H9 (cell line): Measurements from ENCODE around the gene METTL25B. TPM values are rescaled to one million over a fixed set of nuclear protein-coding genes. Genes with fewer than 3 reads are reported as not detected.

ENCODE experiments used
- DNase-seq: peaks from one replicate; pipeline ENCODE4 v3.0.0-alpha.2; 2017
- H2AFZ ChIP-seq: one replicate; pipeline ENCODE4 v1.6.1; 2013; ENCODE audit warnings: mild to moderate bottlenecking, low read length, control low read depth, moderate library complexity
- H2AK5ac ChIP-seq: 2 replicates; pipeline ENCODE4 v1.6.1; 2013; ENCODE audit warnings: low read length, control low read depth, mixed read lengths; ENCODE audit not compliant: insufficient read length
- H2BK120ac ChIP-seq: one replicate; pipeline ENCODE4 v1.6.1; 2013; ENCODE audit warnings: low read depth, mild to moderate bottlenecking, low read length, control low read depth, inconsistent platforms; ENCODE audit not compliant: poor library complexity, severe bottlenecking
- H2BK12ac ChIP-seq: 2 replicates; pipeline ENCODE4 v1.6.1; 2013; ENCODE audit warnings: low read length, control low read depth, mixed read lengths, low read depth; ENCODE audit not compliant: insufficient read length
- H2BK15ac ChIP-seq: 2 replicates; pipeline ENCODE4 v1.6.1; 2013; ENCODE audit warnings: low read depth, low read length, control low read depth
- H2BK20ac ChIP-seq: one replicate; pipeline ENCODE4 v1.6.1; 2013; ENCODE audit warnings: low read depth, mild to moderate bottlenecking, low read length, control low read depth, inconsistent platforms; ENCODE audit not compliant: poor library complexity, severe bottlenecking
- H2BK5ac ChIP-seq: 2 replicates; pipeline ENCODE4 v1.6.1; 2013; ENCODE audit warnings: low read length, control low read depth, mixed read lengths; ENCODE audit not compliant: insufficient read length
- H3K14ac ChIP-seq: 2 replicates; pipeline ENCODE4 v1.6.1; 2013; ENCODE audit warnings: low read length, control low read depth; ENCODE audit not compliant: insufficient read depth
- H3K18ac ChIP-seq: 2 replicates; pipeline ENCODE4 v1.6.1; 2013; ENCODE audit warnings: low read depth, mild to moderate bottlenecking, mixed read lengths, low read length, control low read depth; ENCODE audit not compliant: insufficient read length
- H3K23ac ChIP-seq: 2 replicates; pipeline ENCODE4 v1.6.1; 2013; ENCODE audit warnings: low read length, control low read depth, mixed read lengths, low read depth; ENCODE audit not compliant: insufficient read length
- H3K23me2 ChIP-seq: 2 replicates; pipeline ENCODE4 v1.6.1; 2013; ENCODE audit warnings: low read depth, mild to moderate bottlenecking, mixed read lengths, low read length, control low read depth; ENCODE audit not compliant: insufficient read length, poor library complexity, severe bottlenecking
- H3K27ac ChIP-seq: 2 replicates; pipeline ENCODE4 v1.5.1; 2013; ENCODE audit warnings: low read length, control low read depth, mixed read lengths, low read depth; ENCODE audit not compliant: insufficient read length
- H3K27me3 ChIP-seq: 2 replicates; pipeline ENCODE4 v1.6.1; 2013; ENCODE audit warnings: low read length, control low read depth, inconsistent platforms; ENCODE audit not compliant: insufficient read depth
- H3K4ac ChIP-seq: 2 replicates; pipeline ENCODE4 v1.6.1; 2013; ENCODE audit warnings: low read depth, mild to moderate bottlenecking, control low read depth, inconsistent platforms, low read length, moderate library complexity
- H3K4me1 ChIP-seq: 2 replicates; pipeline ENCODE4 v1.6.1; 2013; ENCODE audit warnings: low read length, control low read depth, inconsistent platforms; ENCODE audit not compliant: insufficient read depth
- H3K4me2 ChIP-seq: 2 replicates; pipeline ENCODE4 v1.6.1; 2013; ENCODE audit warnings: low read length, control low read depth, mixed read lengths; ENCODE audit not compliant: insufficient read length, insufficient read depth
- H3K56ac ChIP-seq: 2 replicates; pipeline ENCODE4 v1.6.1; 2013; ENCODE audit warnings: low read depth, mild to moderate bottlenecking, mixed read lengths, low read length, control low read depth; ENCODE audit not compliant: insufficient read length
- H3K79me1 ChIP-seq: 2 replicates; pipeline ENCODE4 v1.6.1; 2013; ENCODE audit warnings: low read depth, mild to moderate bottlenecking, moderate library complexity, low read length, control low read depth, inconsistent platforms; ENCODE audit not compliant: insufficient read depth, poor library complexity, severe bottlenecking
- H3K79me2 ChIP-seq: 2 replicates; pipeline ENCODE4 v1.6.1; 2013; ENCODE audit warnings: low read length, control low read depth, inconsistent platforms; ENCODE audit not compliant: insufficient read depth
- H3K9ac ChIP-seq: 2 replicates; pipeline ENCODE4 v1.6.1; 2013; ENCODE audit warnings: low read length, control low read depth, mixed read lengths; ENCODE audit not compliant: insufficient read length; ENCODE audit errors: extremely low read depth
- H3K9me3 ChIP-seq: one replicate; pipeline ENCODE4 v1.6.1; 2013; ENCODE audit warnings: low read depth, low read length, inconsistent platforms; ENCODE audit not compliant: control insufficient read depth
- H3T11ph ChIP-seq: one replicate; pipeline ENCODE4 v1.6.1; 2013; ENCODE audit warnings: mild to moderate bottlenecking, low read length, control low read depth, inconsistent platforms
- H4K20me1 ChIP-seq: one replicate; pipeline ENCODE4 v1.6.1; 2013; ENCODE audit not compliant: control insufficient read depth, insufficient read length, insufficient read depth
- H4K5ac ChIP-seq: 2 replicates; pipeline ENCODE4 v1.6.1; 2013; ENCODE audit warnings: low read depth, mild to moderate bottlenecking, mixed read lengths, low read length, control low read depth; ENCODE audit not compliant: insufficient read length
- H4K8ac ChIP-seq: replicated peaks from 2 replicates; pipeline ENCODE4 v1.6.1; 2013; ENCODE audit warnings: low read length, control low read depth, mixed read lengths, low read depth; ENCODE audit not compliant: insufficient read length
- H4K91ac ChIP-seq: 2 replicates; pipeline ENCODE4 v1.6.1; 2013; ENCODE audit warnings: low read depth, mild to moderate bottlenecking, moderate library complexity, mixed read lengths, low read length, control low read depth; ENCODE audit not compliant: insufficient read length
- H3K27ac Mint-ChIP-seq, 3 experiments: 2 replicates in 2 of 3; 3 replicates in 1 of 3; pipeline ENCODE4 v1.8.0; 2020 to 2021; ENCODE audit warnings: mixed read lengths in 3 of 3, mild to moderate bottlenecking in 1 of 3, moderate library complexity in 1 of 3
- H3K27me3 Mint-ChIP-seq: 2 replicates; pipeline ENCODE4 v1.8.0; 2021; ENCODE audit warnings: low read depth, mild to moderate bottlenecking, moderate library complexity, mixed read lengths
- H3K36me3 Mint-ChIP-seq, 3 experiments: 2 replicates in 2 of 3; 3 replicates in 1 of 3; pipeline ENCODE4 v1.8.0; 2020 to 2021; ENCODE audit warnings: low read depth in 3 of 3, mixed read lengths in 3 of 3; ENCODE audit not compliant: insufficient read depth in 1 of 3
- H3K4me1 Mint-ChIP-seq, 2 experiments: 2 replicates each; pipeline ENCODE4 v1.8.0; 2020; ENCODE audit warnings: mixed read lengths in 2 of 2
- H3K4me3 Mint-ChIP-seq, 2 experiments: 2 replicates in 1 of 2; 3 replicates in 1 of 2; pipeline ENCODE4 v1.8.0; 2020 to 2021; ENCODE audit warnings: mild to moderate bottlenecking in 2 of 2, mixed read lengths in 2 of 2, moderate library complexity in 1 of 2
- H3K9me3 Mint-ChIP-seq, 2 experiments: 2 replicates in 1 of 2; 3 replicates in 1 of 2; pipeline ENCODE4 v1.8.0; 2020; ENCODE audit warnings: mild to moderate bottlenecking in 2 of 2, mixed read lengths in 2 of 2, moderate library complexity in 1 of 2
- CTCF ChIP-seq: fragments of 200-600 bp; sonication (generic); conservative IDR thresholded peaks from 3 replicates; pipeline ENCODE4 v1.8.0; 2021; ENCODE audit warnings: antibody characterized with exemption, mild to moderate bottlenecking
- WGBS: extraction: QIAGEN DNeasy Blood & Tissue Kit; methylation state at CpG from one replicate; pipeline ENCODE4 v1.1.7; 2013; ENCODE audit warnings: missing lambda C conversion rate, low lambda C conversion rate, mixed read lengths; ENCODE audit not compliant: insufficient read length; ENCODE audit errors: extremely low coverage; 5-methylcytosine and 5-hydroxymethylcytosine counted together
- total RNA-seq: library from RNA; stranded (reverse); gene quantifications from 2 replicates; pipeline ENCODE4 v1.2.1, GENCODE V29; 2021

METTL25B gene
- total RNA-seq, 1 experiment from 2014 or later = 26.2 TPM

GRCh38 chr1:156704166-156704711, 24.0 kb upstream of the METTL25B start:
- Histone ChIP-seq H3K18ac (no peak overlapping the region), H4K91ac (no peak overlapping the region), H3K23ac (no peak overlapping the region), H3K27me3 (peaks cover 3% of the 10 kb centered on the region; the same call in 1 of the 2 replicates), H3K23me2 (peaks cover 39% of the 10 kb centered on the region), H3K14ac (no peak overlapping the region), H2AFZ (no peak overlapping the region), H3K79me1 (no peaks in the 10 kb centered on the region), H3K79me2 (no peaks in the 10 kb centered on the region), H3K4me2 (peak overlapping the region; percentile 83), H3K27ac (no peak overlapping the region), H2BK12ac (no peak overlapping the region), H2BK120ac (no peak overlapping the region), H4K5ac (no peak overlapping the region), H3K4me1 (peaks cover 12% of the 10 kb centered on the region; the same call in 1 of the 2 replicates), H2BK5ac (no peak overlapping the region), H2BK15ac (no peak overlapping the region), H4K8ac (no peak overlapping the region), H3T11ph (no peak overlapping the region), H3K56ac (no peak overlapping the region), H3K9ac (peak overlapping the region; percentile 1), H4K20me1 (no peaks in the 10 kb centered on the region), H3K4ac (no peak overlapping the region), H2AK5ac (no peak overlapping the region), H2BK20ac (no peak overlapping the region), H3K9me3 (no peaks in the 10 kb centered on the region)
- Mint-ChIP-seq H3K4me1 (peaks cover 55 to 62% of the 10 kb centered on the region in 2 experiments), H3K36me3 (peaks cover 11 to 34% (median 24%) of the 10 kb centered on the region in 3 experiments), H3K27ac (peak overlapping the region in 1 of 3 experiments; percentile 41; a peak in 1 of 7 replicates), H3K9me3 (no peaks in the 10 kb centered on the region; a peak in 1 of 5 replicates), H3K4me3 (peak overlapping the region; percentile 74 to 91), H3K27me3 (peaks cover 37% of the 10 kb centered on the region)
- no peak for TF ChIP-seq CTCF
- DNase-seq = no peak
- no CpG with 5 or more reads among the region's 10 CpGs for WGBS
